ENCODE measurements around the gene SLC16A7.

- TF ChIP-seq CTCF (conservative IDR thresholded peaks at IDR 0.05; ENCODE audit: low read length) (no peak), EZH2phosphoT487 (IDR thresholded peaks at IDR 0.05; ENCODE audit: borderline replicate concordance, low read depth, low read length) (no peak)
Observed at GRCh38 chr12:59708064-59708463, 112.2 kb downstream of the SLC16A7 start.

Measured in OCI-LY7 (cell line).